HG03159 (cell line): ENCODE results near the gene STK11.
"Not testable (repeated sequence)": the region's sequence is repeated elsewhere in the genome, so short reads cannot be mapped to it uniquely, and the experiment has no call there.

Source experiments
- ATAC-seq: cut with Tn5 transposase; IDR thresholded peaks from one replicate; pipeline ENCODE4 v1.9.1; 2021; ENCODE audit warnings: mild to moderate bottlenecking, moderate library complexity; ENCODE audit not compliant: unreplicated experiment

STK11 gene

DNA sequence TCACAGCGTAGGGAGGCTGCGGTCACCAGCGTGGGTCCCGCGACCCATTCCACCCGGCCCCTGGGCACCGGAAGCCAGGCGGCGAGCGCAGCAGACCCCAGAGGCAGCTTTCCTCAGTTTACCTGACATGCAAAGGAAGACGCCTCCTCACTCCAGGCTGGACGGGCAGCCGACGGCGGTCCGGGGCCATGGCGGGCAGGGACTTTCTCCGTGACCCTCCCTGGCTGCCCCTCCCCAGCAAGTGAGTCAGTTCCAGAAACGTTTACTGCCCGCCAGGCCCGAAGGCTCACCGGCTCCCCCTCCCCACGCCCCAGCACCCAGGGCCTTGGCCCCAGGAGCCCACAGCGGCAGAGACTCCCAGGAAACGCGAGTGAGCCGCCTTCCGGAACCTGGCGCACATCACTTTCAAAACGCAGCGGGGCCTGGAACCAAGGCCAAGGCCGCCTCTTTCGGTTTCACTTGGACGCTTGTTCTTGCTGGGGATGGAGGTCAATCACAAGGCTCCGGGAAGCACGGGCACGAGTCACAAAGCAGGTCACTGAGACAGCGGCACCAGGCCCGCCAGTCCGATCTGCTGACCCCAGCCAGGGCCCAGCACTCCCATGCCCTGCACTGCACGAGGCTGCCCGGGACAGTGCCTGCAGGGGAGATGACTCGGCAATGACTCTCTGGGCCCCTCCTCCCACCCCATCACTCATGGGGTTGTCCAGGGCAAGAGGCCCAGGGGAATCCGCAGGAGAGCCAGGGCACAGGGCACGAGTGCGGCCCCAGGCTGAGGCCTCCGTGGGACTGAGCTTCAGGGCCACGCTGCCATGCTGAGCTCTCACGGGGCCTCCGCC is 36.8 kb upstream of the STK11 start:
- no peak for ATAC-seq

DNA sequence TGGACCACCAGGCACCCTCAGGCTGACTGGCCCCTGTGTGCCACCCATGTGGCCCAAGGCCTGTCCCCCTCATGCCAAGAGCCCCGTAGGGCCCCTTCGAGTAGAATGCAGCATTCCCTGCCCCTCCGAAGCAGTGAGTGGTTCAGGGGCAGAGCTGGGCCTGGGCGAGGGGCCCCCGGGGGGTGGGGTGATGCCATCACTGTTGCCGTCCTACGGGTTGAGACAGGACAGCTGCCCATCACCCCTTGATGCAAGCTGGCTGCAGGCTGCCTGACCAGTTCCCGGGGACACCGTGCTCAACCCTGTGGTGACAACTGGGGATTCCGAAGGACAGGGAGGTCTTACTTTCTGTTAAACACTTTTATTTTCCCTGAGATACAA is 36.2 kb upstream of the STK11 start:
- ATAC-seq: no peak

DNA sequence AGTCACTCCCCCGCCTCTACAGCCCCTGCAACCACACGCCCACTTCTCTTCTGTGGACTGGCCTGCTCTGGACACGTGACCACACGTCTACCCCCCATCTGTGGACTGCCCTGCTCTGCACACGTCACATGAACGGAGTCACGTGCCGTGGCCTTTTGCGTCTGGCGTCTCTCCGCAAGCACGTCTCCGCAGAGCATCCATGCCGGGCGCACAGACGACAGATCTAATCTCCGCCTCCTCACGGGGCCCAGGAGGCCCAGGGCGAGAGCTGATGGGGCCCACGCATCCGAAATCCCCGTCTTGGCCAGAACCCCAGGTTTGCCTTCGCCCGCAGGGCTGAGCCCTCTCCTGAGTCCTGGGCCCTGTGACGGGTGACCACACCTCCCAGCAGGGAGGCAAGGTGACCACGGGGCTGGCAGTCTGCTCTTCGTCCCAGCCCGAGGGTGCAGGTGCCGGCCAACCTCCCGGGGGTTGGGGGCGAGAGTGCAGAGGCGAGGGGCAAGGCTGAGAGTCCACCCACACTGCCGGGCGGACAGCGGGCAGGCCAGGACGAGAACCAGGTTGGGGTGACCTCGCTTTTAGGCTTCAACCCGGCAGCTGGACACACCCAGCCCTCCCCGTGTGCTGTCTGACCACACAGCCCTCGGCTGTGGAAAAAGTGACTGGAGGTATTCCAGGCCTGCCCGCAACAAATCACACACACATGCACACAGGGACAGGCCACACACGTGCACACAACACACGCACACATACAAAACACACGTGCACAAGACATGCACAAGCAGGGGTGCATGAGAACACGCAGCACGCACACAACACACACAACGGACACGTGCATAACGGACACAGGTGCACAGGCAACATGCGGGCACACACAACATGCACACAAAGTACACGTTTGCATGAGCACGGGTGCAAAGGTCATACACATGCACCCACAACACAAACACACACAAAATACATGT is 35.4 kb upstream of the STK11 start:
- ATAC-seq: no peak

DNA sequence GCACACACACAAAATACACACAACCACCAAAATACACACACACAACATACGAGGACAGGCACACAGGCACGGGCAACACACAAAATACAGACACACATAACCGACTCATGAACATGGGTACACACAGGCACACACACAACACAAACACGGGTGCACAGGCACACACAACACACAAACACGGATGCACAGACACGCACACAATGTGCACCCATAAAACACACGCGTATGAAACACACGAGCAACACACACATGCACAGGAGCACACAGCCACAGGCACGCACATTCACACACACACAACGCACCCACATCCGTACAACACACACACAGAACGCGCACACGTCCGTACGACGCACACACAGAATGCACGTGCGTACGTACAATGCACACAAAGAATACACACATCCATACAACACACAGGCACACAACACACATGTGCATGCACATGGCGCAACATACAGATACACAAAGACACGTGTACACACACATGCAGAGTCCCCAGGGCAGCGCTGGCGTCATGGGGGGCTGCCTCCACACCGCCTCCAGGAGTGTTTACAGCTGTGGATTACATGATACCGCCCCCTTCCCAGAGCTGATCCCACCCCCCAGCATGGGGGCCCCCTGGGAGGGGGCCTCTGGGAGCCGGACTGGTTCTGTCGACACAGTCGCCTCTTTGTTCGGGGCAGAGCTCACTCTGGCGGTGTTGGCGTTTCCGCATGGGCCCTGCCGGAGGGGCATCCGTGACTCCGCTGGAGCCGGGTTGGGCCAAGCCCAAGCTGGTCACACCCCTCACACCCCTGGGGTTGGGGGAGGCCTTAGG is 34.4 kb upstream of the STK11 start:
- ATAC-seq: no peak

GRCh38 chr19:1171755-1172352 is 33.7 kb upstream of the STK11 start:
- ATAC-seq: no peak

- no peak for ATAC-seq
Measured at GRCh38 chr19:1172353-1173158, 33.0 kb upstream of the STK11 start.

GRCh38 chr19:1173159-1173844 is 32.3 kb upstream of the STK11 start:
- ATAC-seq: no peak

DNA sequence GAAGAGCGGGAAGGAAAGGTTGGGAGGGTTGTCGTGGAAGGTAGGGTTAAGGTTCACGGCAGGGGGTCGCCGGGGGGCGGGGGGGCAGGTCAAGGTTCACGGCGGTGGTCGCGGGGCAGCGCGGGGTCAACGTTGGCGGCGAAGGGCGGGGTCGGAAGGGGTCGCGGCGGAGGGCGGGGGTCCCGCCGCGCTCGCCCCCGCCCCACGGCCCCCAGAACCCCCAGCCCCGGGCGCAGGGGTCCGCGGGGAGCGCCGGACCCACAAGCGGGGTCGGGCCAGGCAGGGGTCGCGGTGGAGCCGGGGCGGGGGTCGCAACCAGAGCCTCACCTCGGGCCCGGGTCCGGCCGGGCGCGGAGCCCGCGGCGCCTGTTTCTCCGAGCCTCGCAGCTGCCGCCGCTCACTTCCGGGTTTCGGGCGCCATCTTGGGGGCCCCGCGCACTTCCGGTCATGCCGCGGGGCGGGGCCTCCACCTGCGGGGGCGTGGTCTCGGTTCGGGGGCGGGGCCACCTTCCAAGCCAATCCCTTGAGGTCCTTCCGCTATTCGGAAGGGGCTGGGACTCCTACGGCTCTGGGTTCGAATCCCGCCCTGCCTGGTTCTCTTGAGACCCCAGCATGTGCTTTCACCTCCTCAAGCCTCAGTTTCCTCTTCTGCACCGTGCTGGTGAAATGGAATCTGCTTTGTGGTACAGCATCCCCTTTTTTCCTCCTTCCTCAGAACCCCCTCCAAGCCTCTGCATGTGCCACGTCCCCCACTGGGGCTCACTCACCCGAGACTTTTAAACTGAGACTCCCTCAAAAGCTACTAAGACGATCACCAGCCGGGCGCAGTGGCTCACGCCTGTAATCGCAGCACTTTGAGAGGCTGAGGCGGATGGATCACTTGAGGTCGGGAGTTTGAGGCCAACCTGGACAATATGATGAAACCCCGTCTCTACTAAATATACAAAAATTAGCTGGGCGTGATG is 31.5 kb upstream of the STK11 start, which contains the start of gene SBNO2:
TSS of gene SBNO2 (minus strand) at position 424 of the 965 bp plus-strand sequence. CDS start 19,992 bp downstream, outside the sequence.
- peak; percentile 65 for ATAC-seq

- ATAC-seq: no peak
Measured at GRCh38 chr19:1177322-1178114, 28.1 kb upstream of the STK11 start.

DNA sequence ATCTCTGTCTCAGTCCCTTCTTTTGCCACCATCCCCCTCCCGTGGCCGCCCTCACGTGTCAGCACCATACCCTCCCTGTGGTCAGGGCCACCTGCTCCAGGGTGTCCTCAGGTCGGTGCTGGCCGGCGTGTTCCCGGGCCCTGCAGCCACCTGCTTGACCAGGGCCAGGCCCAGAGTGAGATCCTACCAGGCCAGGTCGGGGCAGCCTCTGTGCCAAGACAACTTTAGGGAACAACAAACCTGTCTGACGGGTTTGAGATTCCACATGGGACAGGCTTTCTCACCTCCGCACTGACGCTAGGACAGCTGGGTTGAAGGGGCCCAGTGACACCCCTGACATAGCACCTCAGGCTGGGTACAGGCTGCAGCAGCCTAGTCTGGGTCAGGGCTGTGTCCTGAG is 24.0 kb upstream of the STK11 start:
- no peak for ATAC-seq

- no peak for ATAC-seq
Measured at GRCh38 chr19:1182068-1182467, 23.5 kb upstream of the STK11 start.

DNA sequence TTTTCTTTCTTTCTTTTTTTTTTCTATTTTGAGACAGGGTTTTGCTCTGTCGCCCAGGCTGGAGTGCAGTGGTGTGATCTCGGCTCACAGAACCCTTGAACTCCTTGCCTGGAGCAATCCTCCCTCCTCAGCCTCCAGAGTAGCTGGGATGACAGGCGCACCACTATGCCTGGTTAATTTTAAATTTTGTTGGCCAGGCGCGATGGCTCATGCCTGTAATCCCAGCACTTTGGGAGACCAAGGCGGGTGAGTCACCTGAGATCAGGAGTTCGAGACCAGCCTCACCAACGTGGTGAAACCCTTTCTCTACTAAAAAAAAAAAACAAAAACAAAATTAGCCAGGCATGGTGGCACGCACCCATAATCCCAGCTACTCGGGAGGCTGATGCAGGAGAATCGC is 22.9 kb upstream of the STK11 start:
- no peak for ATAC-seq

DNA sequence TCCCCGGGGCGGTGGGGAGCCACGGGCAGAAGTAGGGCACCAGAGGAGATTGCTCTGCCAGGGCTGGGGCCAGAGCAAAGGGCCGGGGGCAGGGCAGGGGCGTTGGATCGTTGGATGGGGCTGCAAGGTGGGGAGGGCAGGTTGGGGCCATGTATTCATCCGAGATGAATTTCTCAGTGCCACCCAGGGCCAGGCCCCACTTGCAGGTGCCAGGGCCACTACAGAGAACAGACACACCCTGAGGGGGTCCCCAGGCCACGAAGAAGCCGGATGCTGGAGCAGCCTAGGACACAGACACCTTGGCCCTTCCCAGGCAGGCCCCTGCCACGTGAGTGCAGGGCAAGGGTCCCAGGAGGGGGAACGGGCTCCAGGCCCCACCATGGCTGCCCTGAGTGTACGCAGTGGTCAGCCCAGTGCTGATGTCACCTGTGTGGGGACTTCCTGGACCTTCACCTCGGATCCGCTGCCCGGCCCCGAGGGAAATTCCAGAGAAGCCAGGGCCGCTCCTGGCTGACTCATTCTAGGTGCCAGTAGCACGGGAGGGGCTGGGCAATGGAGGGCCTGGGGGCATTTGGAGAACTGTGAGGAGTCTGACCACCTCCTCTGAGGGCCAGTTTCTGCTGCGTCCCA is 21.9 kb upstream of the STK11 start:
- no peak for ATAC-seq

DNA sequence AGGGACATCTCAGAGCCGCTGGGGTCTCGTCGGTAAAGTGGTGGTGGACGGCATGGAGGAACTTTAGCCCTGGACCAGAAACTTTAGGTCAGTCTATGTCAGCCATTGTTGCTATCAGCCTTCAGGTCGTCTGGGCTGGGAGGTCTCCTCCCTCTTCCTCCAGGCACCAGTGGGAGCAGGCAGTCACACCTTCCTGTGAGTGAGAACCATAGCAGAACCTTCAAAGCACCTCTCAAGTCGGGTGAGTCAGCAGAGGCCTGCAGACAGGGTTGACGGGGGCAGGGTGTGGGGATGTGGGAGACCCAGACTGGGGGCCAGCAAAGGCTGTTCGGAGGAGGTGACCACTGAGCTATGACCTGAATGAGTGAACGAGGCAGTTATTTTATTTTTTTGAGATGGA is 16.2 kb upstream of the STK11 start:
- no peak for ATAC-seq

DNA sequence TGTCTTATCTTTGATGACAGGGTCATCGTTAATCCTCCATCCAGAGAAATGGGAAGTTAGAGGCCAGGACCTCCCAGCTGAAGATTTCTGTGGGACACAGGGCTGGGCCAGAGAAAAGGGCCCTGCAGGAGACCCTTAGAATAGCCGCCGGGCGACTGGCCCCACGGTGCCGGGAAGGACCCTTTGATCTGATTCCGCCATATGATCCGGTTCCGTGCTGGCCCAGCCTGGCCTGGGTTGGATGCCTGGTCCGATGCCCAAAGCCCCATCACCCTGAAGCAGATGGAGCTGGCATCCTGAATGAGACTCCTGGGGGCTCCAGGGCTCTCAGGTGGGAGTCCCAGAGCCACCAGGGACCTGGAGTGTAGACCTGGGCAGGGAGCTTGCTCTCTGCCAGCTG is 6.0 kb upstream of the STK11 start:
- no peak for ATAC-seq

DNA sequence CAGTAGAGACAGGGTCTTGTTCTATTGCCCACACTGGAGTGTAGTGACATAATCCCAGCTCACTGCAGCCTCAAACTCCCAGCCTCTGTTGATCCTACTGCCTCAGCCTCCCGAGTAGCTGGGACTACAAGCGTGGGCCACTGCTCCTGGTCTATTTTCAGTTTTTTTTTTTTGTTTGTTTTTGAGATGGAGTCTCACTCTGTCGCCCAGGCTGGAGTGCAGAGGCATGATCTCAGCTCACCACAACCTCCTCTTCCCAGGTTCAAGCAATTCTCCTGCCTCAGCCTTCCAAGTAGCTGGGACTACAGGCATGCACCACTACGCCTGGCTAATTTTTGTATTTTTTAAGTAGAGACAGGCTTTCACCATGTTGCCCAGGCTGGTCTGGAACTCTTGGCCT is 5.0 kb upstream of the STK11 start:
- ATAC-seq: not testable (repeated sequence)
